Ramos (cell line): Measurements from ENCODE around the gene SERPINE2.

Experiments used
- in situ Hi-C: fragments of 300-500 bp; cut with MboI; formaldehyde crosslinking; loops from one replicate; pipeline ENCODE4 v1.14.3; 2022; ENCODE audit warnings: low sequenced_read_pairs; ENCODE audit not compliant: unreplicated experiment

SERPINE2 gene

DNA sequence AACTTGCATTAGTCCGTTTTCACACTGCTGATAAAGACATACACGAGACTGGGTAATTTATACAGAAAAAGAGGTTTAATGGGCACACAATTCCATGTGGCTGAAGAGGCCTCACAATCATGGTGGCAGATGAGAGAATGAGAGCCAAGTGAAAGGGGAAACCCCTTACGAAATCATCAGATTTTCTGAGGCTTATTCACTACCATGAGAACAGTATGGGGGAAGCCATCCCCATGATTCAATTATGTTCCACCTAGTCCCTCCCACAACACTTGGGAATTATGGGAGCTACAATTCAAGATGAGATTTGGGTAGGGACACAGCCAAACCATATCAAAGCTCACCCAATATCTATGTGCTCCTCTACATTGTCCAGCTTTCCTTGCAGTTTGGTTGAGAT is 16.0 kb upstream of the SERPINE2 start:
- in situ Hi-C loops: no loop called here

GRCh38 chr2:224046752-224047151 is 7.7 kb upstream of the SERPINE2 start:
- in situ Hi-C loops: no loop called here

- in situ Hi-C loops: no loop called here
Measured at GRCh38 chr2:224042191-224042696, 3.2 kb upstream of the SERPINE2 start.

- in situ Hi-C loops: no loop called here
Measured at GRCh38 chr2:224041554-224041953, 2.5 kb upstream of the SERPINE2 start.

DNA sequence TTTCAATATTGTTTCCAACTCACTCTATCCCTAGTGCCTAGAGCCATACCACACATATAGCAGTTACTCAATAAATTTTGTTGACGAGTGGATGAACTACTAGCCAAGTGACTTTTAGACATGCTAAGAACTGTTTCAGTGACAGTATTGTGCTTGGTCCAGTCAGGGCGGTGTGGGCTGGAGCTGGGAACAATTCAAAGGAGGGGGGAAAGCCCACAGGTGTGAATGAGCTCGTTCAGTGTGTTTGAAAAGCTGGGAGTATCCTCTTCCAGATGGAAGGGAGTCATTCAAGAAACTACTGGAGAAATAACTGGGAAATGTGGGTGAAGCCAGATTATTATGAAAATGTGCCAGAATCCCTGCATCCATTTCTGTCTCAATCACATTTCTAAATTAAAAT is 1.7 kb upstream of the SERPINE2 start:
- in situ Hi-C loops: no loop called here

GRCh38 chr2:224039770-224040440 is 819 bp upstream of the SERPINE2 start:
- in situ Hi-C loops: no loop called here

GRCh38 chr2:224038830-224039079 is 331 bp downstream of the SERPINE2 start:
- in situ Hi-C loops: no loop called here

DNA sequence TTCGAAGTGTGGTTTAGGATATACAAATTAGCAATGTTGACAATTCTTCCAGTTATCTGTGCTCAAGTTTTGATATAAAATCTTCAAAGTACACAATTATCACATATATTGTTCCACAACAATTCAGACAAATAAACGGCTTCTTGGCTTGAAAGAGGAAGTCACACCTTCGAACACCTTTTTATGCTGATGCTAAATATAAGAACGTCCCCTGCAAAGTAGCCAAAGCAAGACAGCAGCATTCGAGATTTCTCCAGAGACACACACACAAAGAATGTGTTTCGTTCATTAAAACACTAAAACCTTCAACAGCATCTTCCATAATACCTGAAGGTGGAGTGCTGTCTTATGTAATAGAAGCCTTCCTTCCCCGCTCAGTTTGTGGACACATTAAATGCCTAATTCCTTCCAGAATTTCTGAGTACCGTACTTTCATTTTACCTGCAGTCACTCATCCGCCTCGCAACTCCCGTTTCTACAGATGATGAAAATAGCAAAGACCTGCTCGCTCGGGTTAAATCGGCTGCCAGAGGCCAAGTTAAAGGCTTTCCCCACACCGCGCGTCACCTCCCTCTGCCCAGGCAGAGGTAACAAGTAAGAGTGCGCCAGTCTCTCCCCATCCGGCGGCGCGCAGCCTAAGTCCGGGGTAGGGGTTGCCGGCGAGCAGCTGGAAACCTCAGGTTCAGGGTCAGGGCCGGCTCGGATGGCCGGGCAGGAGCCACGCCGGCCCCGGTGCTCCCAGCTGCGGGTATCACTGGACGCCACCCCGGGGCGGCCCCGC is 847 bp downstream of the SERPINE2 start:
- in situ Hi-C loops: no loop called here

- in situ Hi-C loops: no loop called here
Measured at GRCh38 chr2:224036731-224037361, 2.2 kb downstream of the SERPINE2 start.

DNA sequence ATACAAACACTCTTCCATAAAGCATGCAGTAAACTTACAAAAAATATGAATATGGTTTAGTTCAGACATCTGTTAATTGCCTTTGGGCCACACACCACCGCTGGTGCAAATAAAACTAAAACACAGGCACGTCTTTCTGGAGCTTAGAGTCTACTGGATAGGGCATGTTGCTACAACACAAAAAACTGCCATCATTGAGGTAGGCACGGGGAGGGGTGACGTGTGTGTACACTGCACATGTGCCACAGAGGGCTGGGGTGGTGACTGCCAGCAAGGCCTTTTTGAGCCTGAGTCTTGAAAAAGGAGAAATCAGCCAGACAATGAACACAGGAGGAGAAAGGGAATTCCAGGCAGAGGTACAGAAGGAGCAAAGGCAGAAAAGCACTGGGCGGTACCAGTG is 5.1 kb downstream of the SERPINE2 start:
- in situ Hi-C loops: no loop called here

GRCh38 chr2:224033601-224034000 is 5.5 kb downstream of the SERPINE2 start:
- in situ Hi-C loops: no loop called here

DNA sequence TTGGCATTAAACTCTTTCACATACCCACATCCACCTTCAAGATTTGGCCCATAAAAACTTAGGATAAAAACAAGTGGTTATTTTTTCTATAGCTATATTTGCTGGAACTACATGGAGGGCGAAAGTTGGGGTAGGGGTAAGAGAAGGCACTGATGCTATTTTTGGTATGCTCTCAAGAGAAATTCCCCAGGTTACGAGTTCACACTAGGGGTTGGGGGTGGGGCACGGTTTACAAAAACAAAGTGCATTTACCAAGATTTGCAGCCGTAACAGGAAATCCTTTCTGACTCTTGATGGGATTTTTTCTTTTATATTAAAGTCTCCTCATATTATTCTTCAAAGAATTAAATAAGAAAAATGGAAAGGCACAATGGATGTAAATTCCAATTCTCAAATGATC is 6.8 kb downstream of the SERPINE2 start:
- in situ Hi-C loops: no loop called here

DNA sequence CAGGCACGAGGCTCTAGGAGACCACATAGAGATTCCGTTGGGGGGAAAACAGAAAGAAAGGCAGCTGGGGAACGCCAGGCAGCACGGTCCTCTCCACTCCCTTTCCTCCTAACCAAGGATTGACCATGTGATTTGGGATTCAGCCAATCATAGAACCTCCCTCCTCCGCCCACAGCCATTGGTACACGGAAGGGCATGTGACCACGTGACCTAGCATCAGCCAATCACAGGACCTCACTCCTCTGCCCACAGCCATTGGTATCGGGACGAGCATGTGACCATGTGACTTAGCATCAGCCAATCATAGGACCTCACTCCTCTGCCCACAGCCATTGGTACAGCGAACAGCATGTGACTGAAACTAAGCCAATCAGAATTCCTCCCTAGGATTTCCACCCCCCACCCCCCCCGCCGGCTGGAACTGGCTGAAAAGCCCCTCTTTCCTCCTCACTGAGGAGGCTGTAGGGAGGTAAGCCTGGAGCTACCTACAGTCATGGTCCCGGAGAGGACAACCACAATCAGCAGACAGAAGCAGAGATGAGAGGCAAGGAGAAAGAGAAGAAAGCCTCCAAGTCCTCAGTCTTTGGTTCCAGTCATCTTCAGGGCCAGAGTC is 7.6 kb downstream of the SERPINE2 start:
- in situ Hi-C loops: no loop called here

DNA sequence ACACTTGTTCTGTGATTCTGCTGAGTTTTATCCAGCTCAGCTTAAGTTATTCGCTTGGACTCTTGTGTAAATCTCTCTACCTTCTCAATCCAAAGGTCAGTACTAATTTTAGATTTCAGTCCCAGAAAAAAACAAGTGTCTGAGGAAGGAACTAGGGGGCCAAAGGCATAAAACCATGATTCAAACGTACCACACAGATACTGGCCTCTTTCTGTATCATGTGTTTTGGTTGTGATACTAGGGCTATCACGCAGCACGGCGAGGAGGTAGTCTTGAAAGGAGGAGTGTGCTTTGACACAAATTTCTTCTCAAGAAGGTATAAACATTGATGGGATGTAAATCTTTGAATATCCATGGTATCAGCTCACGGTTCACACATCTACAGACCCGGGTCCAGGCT is 8.3 kb downstream of the SERPINE2 start:
- in situ Hi-C loops: no loop called here

- in situ Hi-C loops: no loop called here
Measured at GRCh38 chr2:224029876-224030275, 9.2 kb downstream of the SERPINE2 start.

- in situ Hi-C loops: no loop called here
Measured at GRCh38 chr2:224027931-224028330, 11.2 kb downstream of the SERPINE2 start.

- in situ Hi-C loops: no loop called here
Measured at GRCh38 chr2:224027070-224027469, 12.0 kb downstream of the SERPINE2 start.

DNA sequence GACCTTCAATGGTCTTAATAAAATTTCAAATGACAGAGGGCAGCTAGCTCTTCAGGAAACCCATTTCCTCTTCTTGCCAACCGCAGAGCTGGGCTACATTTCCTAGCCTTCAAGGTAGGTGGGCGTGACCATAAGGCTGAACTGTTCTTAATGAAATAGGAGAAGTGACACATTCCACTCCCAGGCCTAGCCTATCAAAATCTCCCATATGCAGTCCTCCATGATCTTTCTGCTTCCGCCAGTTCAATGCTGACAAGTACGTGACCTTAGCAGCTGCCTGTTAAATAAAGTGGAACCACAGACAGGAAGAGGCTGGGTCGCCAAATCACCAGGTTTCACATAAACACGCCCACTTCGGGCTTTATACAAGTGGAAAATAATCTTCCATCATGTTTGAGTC is 13.2 kb downstream of the SERPINE2 start:
- in situ Hi-C loops: no loop called here

GRCh38 chr2:224024270-224024669 is 14.8 kb downstream of the SERPINE2 start:
- in situ Hi-C loops: no loop called here

DNA sequence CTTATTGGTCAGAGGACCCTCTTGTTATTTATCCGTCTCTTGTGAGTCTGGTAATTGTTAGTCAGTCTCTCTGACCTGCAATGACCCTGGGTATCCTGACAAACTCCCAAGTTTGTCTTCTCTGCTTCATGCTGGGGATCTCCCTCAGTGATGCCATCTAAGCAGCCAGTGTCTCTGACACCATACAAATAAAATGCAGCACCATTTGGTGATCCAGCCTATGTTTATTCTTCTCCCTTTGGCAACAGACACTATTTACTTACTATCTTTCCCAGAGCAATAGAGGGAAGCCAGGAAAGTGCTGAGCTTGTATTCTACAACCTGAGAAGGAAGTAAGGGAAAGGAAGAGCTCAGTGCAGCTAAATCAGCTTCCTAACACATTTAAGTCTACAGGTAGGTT is 15.9 kb downstream of the SERPINE2 start:
- in situ Hi-C loops: no loop called here

- in situ Hi-C loops: no loop called here
Measured at GRCh38 chr2:224022486-224022885, 16.6 kb downstream of the SERPINE2 start.
